Skin epidermis (tissue), 12 donors: ENCODE results near the gene NCKAP5.

Source experiments
- H3K27ac ChIP-seq, 21 experiments: fragments of 200-600 bp; sonication (generic) in 11 of 21; one replicate each; pipeline ENCODE4 v1.5.0; 2020; ENCODE audit warnings: mild to moderate bottlenecking in 3 of 21, inconsistent platforms in 2 of 21, moderate library complexity in 2 of 21
- H3K4me3 ChIP-seq, 7 experiments: fragments of 200-600 bp; sonication (generic) in 2 of 7; one replicate each; pipeline ENCODE4 v1.5.0; 2020; ENCODE audit warnings: inconsistent platforms in 2 of 7, mild to moderate bottlenecking in 2 of 7, moderate library complexity in 1 of 7

NCKAP5 gene

GRCh38 chr2:133266041-133266925 lies 302.0 kb downstream of the NCKAP5 start:
- peak overlapping the region; percentile 30 to 50 (median 39) for H3K4me3 ChIP-seq
- H3K27ac ChIP-seq = peak overlapping the region in 19 of 21 experiments; percentile 2 to 77 (median 55)

- Histone ChIP-seq H3K27ac (peak overlapping the region in 9 of 21 experiments; percentile 17 to 74 (median 63)), H3K4me3 (peak overlapping the region in 5 of 7 experiments; percentile 9 to 50 (median 38))
Observed at GRCh38 chr2:133265432-133265949, 302.8 kb downstream of the NCKAP5 start.

- Histone ChIP-seq H3K27ac (peak overlapping the region in 4 of 21 experiments; percentile 55 to 74 (median 68)), H3K4me3 (no peak overlapping the region)
Observed at GRCh38 chr2:133264989-133265401, 303.3 kb downstream of the NCKAP5 start.

- Histone ChIP-seq H3K27ac (no peak overlapping the region), H3K4me3 (no peak overlapping the region)
Observed at GRCh38 chr2:133262893-133263292, 305.4 kb downstream of the NCKAP5 start.

- Histone ChIP-seq H3K4me3 (no peak overlapping the region), H3K27ac (no peak overlapping the region)
Observed at GRCh38 chr2:133255360-133255759, 312.9 kb downstream of the NCKAP5 start.

- no peak overlapping the region for H3K27ac ChIP-seq
- H3K4me3 ChIP-seq = no peak overlapping the region
Observed at GRCh38 chr2:133253793-133254192, 314.5 kb downstream of the NCKAP5 start.

- no peak overlapping the region for H3K4me3 ChIP-seq
Observed at GRCh38 chr2:133252780-133253355, 315.4 kb downstream of the NCKAP5 start.

GRCh38 chr2:133249362-133249761 lies 318.9 kb downstream of the NCKAP5 start:
- Histone ChIP-seq H3K4me3 (no peak overlapping the region), H3K27ac (no peak overlapping the region)

More at GRCh38 chr2:133252780-133253355, 315.4 kb downstream of the NCKAP5 start:
- H3K27ac ChIP-seq = no peak overlapping the region

- no peak overlapping the region for H3K4me3 ChIP-seq
- H3K27ac ChIP-seq = peak overlapping the region in 3 of 21 experiments; percentile 6 to 60 (median 20)
Observed at GRCh38 chr2:133248264-133248663, 320.0 kb downstream of the NCKAP5 start.

GRCh38 chr2:133247631-133248030 lies 320.6 kb downstream of the NCKAP5 start:
- H3K4me3 ChIP-seq = no peak overlapping the region
- H3K27ac ChIP-seq = peak overlapping the region in 2 of 21 experiments; percentile 14 to 20

GRCh38 chr2:133241224-133241571 lies 327.1 kb downstream of the NCKAP5 start:
- Histone ChIP-seq H3K4me3 (no peak overlapping the region), H3K27ac (peak overlapping the region in 12 of 21 experiments; percentile 8 to 72 (median 38))

- Histone ChIP-seq H3K4me3 (no peak overlapping the region), H3K27ac (peak overlapping the region in 13 of 21 experiments; percentile 8 to 72 (median 43))
Observed at GRCh38 chr2:133240491-133241223, 327.6 kb downstream of the NCKAP5 start.

GRCh38 chr2:133235968-133236367 lies 332.3 kb downstream of the NCKAP5 start:
- H3K4me3 ChIP-seq = no peak overlapping the region
- H3K27ac ChIP-seq = no peak overlapping the region

GRCh38 chr2:133232556-133232955 lies 335.7 kb downstream of the NCKAP5 start:
- no peak overlapping the region for H3K27ac ChIP-seq
- no peak overlapping the region for H3K4me3 ChIP-seq

GRCh38 chr2:133231264-133231663 lies 337.0 kb downstream of the NCKAP5 start:
- Histone ChIP-seq H3K27ac (no peak overlapping the region), H3K4me3 (no peak overlapping the region)

GRCh38 chr2:133229974-133230373 lies 338.3 kb downstream of the NCKAP5 start:
- H3K27ac ChIP-seq = no peak overlapping the region
- no peak overlapping the region for H3K4me3 ChIP-seq

- Histone ChIP-seq H3K4me3 (no peak overlapping the region), H3K27ac (no peak overlapping the region)
Observed at GRCh38 chr2:133223226-133223625, 345.0 kb downstream of the NCKAP5 start.

- no peak overlapping the region for H3K27ac ChIP-seq
Observed at GRCh38 chr2:133221398-133221797, 346.9 kb downstream of the NCKAP5 start.

GRCh38 chr2:133218204-133218603 lies 350.1 kb downstream of the NCKAP5 start:
- no peak overlapping the region for H3K4me3 ChIP-seq
- no peak overlapping the region for H3K27ac ChIP-seq

More at GRCh38 chr2:133221398-133221797, 346.9 kb downstream of the NCKAP5 start:
- no peak overlapping the region for H3K4me3 ChIP-seq

GRCh38 chr2:133215477-133215876 lies 352.8 kb downstream of the NCKAP5 start:
- Histone ChIP-seq H3K4me3 (no peak overlapping the region), H3K27ac (no peak overlapping the region)
